HG03066 (cell line): ENCODE results near the gene SASH1.

Experiments used
- ATAC-seq: cut with Tn5 transposase; IDR thresholded peaks from one replicate; pipeline ENCODE4 v1.9.1; 2021; ENCODE audit warnings: low read depth; ENCODE audit not compliant: unreplicated experiment

SASH1 gene

DNA sequence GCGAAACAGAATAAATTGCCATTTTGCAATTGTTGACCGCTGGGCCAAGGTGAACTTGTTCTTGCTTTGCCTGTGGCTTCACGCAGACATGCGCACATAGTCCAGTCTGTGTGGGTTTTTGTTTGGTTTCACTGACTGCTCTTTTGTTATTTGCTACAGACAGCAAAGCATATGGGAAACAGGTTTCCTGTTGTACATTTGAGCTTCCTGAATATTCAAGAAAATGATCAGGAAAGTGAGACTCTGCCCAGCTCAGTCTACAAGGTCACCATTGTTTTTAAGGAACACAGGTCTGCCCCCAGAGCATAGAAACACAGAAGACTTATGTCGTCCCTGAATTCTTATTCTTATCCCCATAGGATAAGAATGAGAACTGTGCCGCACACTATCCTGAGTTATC lies 55.6 kb downstream of the SASH1 start:
- ATAC-seq = no peak

DNA sequence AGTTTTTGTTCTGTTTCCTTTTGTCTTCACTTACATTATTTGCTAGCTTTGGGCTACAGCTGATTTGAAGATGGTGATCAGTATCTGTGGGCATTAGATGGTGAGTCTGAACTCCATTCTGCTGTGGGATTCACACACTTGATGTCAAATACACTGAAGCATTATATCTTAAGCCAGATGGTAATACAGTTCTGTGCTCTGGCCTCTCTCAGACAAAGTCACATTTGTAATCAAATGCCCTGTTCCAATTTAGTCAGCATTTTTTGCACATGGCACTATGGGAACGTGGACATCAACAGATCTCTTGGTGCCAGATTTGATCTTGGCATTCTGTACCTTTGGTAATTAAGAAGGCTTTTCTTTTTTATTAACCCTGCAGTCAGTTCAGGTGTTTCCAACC lies 56.0 kb downstream of the SASH1 start:
- ATAC-seq = no peak

DNA sequence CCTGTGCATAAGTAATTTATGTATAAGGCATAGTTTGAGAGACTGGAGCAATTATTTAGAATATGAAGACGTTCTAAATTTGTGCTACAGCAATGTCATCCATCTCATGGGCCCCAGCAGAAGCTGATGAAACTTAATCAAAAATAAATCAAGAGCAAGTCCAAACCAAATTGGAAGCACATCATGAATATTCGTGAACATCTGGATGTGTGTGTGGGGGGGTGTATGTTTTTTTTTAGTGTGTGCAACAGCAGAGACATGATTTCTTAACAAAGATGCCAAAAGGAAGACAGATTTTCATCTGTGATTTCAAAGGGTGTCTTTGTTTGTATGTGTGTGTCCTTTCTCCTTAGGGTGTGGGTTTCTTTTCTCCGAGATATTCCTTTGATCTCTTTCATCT lies 58.9 kb downstream of the SASH1 start:
- ATAC-seq = no peak

DNA sequence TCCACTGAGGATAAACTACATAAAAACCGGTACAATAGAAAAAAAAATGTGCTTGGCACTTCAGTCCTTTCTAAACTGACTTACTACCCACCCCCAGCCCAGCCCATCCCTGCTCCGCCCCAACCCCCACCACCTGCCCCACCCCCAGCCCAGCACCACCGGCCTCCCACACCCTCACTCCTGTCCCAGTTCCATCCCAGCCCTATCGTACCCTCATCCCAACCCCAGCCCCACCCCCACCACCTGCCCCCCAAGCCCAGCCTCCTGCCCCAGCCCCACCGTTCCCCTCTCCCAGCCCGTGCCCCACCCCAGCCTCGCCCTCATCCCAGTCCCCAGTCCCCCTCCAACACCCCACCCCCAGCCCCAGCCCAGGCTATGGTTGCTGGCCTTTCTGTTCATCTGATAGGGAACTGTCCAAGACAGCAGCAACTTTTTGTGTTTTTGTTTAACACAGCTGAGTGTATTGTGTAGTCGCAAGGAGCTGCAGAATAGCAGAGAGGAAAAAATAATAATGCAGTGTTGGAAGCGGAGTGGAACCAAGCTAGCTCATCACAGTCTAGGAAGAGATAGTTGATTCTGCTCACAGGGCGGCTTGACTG lies 61.9 kb downstream of the SASH1 start:
- no peak for ATAC-seq

DNA sequence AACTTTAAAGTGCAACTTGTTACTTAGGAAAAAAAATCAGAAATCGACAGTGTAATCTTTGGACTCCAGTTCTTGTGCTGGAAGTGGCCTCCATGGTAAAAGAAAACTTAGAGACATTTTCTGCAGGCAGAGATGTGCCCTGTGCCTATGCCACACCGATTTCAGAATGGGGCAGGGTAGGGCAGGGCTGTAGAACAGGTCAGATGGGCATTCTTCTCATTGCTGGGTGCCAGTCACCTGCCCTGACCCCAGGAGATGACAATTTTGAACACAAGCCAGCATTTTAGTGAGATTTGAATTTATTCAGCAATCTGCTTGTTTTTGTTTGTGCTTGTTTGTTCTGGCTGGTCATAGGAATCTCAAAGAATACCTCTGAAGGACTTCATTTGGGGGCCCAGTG lies 63.3 kb downstream of the SASH1 start:
- no peak for ATAC-seq

DNA sequence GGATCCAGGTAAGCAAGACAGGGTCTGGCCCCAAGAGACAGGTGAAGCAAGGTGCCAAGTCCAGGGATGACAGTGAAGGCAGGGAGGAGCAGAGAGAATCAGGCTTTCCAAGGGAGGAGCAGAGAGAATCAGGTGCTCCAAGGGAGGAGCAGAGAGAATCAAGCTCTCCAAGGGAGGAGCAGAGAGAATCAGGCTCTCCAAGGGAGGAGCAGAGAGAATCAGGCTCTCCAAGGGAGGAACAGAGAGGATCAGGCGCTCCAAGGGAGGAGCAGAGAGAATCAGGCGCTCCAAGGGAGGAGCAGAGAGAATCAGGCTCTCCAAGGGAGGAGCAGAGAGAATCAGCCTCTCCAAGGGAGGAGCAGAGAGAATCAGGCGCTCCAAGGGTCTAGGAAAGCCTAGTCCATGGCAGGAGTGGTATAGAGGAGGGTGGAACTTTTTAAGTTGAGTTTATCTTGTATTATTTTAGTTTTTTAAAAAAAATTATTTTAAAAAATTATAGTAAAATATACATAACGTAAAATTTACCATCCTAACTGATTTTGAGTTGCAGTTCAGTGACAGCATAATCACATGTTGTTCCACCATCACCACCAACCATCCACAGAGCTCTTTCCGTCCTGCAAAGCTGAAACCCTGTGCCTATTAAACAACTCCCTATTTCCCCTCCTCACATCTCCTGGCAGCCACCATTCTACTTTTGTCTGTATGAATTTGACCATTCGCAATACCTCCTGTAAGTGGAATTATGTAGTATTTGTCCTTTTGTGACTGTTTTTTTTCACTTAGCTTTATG lies 64.1 kb downstream of the SASH1 start:
- ATAC-seq = no peak

DNA sequence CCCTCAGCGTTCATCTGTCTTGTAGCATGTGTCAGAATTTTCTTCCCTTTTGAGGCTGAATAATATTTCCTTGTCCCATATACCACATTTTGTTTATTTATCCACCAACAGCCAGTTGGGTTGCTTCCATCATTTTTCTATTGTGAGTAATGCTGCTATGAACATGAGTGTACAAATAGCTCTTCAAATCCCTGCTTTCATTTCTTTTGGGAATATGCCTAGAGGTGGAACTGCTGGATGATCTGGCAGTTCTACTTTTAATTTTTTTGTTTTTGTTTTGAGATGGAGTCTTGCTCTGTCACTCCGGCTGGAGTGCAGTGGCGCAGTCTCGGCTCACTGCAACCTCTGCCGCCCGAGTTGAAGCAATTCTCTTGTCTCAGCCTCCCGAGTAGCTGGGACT lies 64.7 kb downstream of the SASH1 start:
- ATAC-seq = no peak

DNA sequence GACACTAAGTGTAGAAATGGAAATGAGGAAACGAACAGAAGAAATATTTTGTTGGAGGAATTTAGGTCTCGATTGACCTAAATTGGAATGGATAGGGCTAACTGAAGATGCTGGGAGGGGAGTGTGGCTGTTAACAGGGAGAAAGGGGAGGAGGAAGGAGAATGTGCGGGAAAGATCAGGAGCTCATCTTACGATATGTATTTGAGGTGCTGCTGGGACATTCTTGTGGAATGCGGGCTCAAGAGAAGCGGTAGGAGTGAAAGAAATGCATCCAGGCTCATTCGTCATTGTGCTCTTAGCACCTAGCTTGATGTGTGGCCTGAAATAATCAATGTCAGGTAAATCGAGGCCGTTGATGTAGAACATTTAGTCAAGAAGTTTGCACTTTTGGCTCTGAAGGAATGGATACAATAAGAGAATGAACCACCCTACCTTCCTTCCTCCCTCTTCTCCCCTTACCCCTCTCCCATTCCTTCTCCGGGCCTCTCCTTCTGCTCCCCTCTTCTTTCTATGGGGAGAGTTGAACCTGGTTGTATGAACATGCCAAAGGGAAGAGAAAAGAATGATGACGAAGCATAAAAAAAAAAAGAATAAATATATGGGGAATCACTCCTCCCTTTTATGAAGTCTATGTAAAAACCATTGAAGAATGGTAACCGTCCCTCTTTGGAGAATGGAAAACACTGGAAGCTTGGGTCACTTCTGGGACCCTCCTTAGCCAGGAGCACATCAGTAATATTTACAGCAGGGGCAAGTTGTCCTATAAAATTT lies 70.9 kb downstream of the SASH1 start:
- ATAC-seq = no peak

DNA sequence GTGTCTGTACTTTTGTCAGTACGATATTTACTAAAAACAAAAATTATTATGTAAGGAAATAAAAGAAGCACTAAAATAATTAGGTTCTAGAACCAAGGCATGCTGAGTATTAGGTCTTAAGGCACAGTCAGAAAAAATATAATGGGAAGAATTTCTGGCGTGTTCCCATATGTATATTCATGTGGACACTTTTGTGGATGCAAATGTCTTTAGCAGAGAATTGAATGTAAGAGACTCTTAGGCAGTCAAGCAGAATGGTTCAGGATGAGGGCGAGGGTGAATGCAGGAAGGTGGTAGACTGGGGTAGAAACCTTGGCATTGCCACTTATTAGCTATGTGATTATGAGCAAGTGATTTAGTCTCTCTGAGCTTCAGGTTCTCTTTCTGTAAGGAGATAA lies 71.5 kb downstream of the SASH1 start:
- ATAC-seq = no peak

DNA sequence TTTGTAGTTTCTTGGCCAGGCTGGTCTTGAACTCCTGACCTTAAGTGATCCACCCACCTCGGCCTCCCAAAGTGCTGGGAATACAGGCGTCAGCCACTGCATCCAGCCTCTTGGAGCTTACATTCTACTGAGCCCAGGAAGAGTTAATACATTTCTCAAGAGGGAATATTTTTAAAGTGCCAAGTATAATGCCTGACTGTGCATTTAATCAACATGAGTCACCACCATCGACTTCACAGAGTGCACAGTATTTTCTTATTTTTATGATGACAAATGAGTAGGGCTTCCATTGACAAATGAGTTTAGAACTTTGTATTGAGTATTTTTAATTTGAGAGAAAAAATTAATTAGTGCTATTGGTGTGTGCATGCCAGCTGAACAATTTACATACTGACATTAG lies 72.2 kb downstream of the SASH1 start:
- ATAC-seq = no peak

DNA sequence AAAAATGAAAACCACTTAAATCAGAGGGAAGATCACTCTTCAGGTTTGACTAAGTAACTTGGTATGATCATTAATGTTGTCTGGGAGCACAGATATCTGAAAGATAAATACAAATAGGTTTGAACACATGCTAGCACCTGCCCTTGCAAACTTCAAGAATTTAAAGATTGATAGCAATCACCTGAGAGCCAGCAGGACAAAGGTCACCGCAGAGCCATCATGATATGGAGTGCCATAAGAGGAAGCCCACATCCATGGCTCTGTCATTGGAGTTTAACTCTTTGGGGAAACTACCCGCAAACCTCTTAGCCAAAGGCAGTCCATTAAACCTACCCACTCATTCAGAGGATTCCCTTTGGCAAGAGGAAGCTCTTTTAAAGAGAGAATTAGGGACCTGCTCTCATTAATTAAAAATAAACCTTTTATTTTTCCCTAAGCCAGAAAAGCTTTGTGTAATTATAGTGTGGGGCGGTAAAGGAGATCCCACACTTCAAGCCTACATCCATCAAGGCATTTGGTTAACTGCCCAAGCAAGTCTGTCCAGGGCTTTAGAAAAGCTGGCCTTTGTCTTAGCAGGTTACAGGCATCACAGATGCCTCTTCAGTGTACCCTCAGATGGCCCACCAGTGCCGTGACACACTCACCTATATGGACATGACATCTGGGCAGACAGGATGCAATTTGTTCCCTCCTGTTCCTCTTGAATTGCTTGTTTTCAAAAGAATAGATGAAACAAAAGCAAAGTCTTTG lies 73.0 kb downstream of the SASH1 start:
- ATAC-seq = no peak

DNA sequence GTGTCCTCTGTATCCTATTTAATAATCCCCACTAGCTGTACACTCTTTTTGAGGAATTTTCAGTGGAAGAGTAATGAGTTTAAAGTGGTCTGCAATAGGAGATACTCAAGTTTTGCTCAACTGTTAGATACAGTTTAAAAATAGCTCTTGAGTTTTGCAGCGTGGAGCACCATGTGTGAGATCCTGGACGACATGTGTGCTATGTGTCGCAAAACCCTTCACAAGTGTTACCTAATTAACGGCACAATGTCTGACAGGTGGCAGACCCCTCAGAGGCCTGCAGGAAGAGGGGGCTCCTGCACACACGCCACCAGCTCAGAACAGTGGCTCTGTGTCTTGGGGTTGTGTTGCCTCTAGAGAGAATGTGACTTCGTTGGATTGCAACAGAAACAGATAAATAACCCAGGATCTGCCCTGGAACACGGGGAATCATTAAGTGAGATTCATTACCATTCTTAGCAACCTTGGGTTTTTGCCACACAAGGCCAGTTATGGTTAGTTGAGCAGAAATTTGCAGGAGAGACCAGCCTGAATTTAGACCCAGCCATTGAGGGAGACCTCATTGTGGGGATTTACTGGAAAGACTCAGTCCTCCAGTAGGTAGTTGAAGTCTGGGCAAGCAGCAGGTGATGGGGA lies 73.8 kb downstream of the SASH1 start:
- ATAC-seq = no peak

DNA sequence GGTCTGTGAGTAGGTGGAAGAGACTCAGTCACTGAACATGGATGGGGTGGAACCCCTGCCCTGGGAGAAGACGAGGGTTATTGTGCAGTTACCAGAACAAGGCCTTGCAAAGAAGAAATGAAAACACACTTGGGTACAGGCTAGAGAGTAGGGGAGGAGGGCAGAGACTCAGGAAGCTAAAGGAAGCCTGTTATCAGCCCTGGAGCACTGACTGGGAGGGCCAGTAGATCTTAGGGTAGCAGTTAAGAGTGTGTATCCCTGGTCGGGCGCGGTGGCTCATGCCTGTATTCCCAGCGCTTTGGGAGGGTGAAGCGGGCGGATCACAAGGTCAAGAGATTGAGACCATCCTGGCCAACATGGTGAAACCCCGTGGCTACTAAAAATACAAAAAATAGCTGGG lies 74.4 kb downstream of the SASH1 start:
- ATAC-seq = no peak

DNA sequence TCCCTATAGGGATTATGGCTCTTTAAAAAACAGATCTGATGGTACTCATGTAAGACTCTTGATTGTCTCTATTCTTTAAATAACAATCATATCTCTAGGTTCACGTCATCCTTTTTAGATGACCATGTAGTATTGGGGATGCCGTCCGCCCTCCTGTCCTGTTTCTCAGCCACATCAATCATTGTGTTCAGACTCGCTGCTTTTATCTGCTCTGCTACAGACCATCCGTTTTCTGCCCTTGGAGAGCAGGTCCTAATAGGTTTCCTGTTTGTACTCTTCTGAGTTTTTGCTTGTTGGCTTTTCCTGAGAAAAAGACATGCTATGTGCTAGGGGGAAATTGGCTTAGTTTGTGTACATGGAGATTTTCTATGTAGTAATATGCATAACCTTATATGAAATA lies 76.8 kb downstream of the SASH1 start:
- ATAC-seq = no peak

DNA sequence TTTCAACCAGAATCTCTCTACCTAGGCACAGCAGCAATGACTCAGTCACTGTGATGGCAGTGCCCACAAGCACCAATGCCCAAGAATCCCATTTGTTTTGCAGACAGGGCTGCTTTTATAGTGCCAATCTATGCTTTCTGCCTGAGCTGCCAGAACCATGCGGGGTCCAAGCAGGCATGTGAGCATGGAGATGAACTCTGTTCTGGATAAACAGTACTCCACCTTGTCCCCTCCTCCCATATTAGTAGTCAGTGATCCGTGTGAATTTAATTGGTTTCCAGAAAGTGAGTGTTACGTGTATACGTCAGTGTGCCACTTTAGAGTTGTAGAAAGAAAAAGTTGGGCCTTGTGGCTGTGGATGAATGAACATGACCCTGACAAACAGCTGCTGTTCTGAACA lies 79.4 kb downstream of the SASH1 start:
- ATAC-seq = no peak

DNA sequence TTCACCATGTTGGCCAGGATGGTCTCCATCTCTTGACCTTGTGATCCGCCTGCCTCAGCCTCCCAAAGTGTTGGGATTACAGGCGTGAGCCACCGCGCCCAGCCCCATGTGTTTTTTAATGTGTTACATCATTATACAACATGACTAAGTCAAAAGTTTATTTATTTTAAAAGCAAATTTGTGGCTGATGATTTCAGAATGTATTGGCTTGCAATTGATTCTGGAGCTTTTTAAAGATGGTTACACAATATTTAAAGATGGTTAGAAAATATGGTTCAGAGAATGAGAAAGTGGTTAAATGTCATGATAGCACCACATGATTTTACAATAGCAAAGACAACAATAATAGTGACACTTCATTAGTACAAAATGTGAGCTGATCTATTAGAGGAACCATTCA lies 80.5 kb downstream of the SASH1 start:
- ATAC-seq = no peak

DNA sequence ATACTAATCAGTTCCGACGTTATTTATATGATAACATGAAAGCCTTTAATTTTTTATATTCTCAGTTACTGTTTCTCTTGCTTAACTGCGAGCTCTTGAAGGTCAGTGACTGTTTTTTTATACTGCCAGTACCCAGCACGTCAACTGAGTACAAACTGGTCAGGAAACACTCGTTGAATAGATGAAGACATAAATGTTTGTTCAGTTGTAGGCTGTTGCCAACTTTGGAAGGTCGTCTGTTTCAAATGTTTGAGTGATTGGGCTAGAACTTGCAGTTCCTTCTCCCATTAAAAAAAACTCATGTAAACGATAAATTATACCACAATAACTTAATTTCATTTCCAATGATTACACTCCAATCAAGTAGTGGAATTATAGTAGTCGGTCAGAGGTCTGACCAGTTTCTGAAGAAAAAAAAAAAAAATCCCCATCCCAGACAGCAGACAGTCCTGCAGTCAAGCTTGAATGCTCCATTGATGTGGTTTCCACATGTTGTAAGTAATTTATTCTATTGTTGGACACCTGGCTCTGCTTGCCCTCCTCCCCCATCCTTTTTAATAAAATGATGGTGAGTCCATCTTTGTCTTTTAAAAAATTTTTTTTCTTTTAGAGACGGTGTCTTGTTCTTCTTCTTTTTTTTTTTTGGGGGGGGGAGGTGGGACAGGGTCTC lies 81.1 kb downstream of the SASH1 start:
- ATAC-seq = no peak

DNA sequence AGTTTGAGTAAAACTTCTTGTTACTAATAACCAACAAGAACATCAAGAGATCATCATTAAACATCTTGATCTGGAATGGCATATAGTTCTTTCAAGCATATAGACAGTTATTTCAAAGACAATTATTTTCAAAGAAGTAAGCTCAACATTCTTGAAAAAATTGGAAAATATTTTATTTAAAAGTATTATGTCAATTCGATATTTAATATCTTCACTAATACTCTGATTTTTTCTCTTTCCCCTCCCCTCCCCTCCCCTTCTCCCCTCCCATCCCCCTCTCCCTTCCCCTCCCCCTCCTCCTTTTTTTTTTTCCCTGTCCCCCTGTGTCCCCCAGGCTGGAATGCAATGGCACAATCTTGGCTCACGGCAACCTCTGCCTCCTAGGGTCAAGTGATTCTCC lies 82.8 kb downstream of the SASH1 start:
- no peak for ATAC-seq

DNA sequence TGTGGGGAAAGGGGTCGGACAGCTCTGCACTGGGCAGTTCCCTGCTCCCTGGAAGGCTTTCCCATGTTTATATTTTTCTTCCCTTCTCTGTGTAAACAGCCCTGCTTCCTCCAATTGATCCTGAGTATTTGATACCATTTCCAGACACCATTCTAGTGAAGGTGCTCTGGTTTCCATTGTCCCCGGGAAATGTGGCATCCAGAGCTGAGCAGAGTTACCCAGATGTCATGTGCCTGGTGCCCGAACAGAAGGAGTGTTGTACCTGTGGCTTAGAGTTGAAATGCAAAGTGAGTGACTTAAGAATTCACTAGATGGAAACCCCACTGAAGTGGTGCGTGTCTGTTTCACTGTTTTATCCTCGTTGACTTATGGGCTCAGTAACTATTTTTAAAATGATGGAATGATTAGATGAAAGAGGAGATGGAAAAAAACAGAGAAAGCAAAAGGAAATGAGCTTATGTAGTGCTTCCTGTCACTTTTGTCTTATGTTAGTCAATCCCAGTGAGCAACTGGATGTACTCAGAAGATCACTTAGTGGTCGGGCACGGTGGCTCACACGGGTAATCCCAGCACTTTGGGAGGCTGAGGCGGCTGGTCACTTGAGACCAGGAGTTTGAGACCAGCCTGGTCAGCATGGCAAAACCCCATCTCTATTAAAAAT lies 83.8 kb downstream of the SASH1 start:
- ATAC-seq = no peak

DNA sequence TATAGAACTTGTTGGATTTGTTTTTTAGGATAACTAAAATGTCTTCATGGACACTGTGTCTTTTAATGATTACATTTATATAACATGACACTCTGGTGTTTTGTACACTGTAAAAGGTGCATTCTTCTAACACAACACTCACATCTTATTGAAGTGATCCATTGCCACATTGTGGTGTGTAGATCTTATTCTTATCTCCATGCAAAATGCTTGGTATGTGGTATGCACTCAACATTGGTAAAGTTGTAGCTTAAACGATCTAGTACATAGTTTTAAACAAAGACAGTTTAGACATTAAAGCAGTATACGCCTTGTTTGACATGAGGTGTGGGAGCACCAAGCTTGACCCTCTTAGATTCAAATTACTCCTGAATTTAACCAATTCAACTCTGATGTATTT lies 84.7 kb downstream of the SASH1 start:
- ATAC-seq = no peak
